Motor neuron (in vitro differentiated cells): Measurements from ENCODE around the gene BAZ1B. TPM values are rescaled to one million over a fixed set of nuclear protein-coding genes. Genes with fewer than 3 reads are reported as not detected.
"Not testable (repeated sequence)": the region's sequence is repeated elsewhere in the genome, so short reads cannot be mapped to it uniquely, and the experiment has no call there.

Experiments
- ATAC-seq, 8 experiments: fragments of 200-7000 bp; cut with Tn5 transposase; replicated peaks in 6 of 8; 2 replicates each; pipeline ENCODE4 v1.8.0; 2021; ENCODE audit warnings: mild to moderate bottlenecking in 8 of 8, moderate library complexity in 8 of 8
- H3K27ac ChIP-seq, 2 donors: fragments of 250-450 bp; sonication (Bioruptor Pico); 2 replicates each; pipeline ENCODE4 v1.9.0; 2021; ENCODE audit warnings: antibody characterized with exemption in 2 of 2, mild to moderate bottlenecking in 2 of 2, moderate library complexity in 1 of 2
- H3K4me1 ChIP-seq, 2 donors: fragments of 250-450 bp; sonication (Bioruptor Pico); replicated peaks in 1 of 2; 2 replicates each; pipeline ENCODE4 v1.6.1; 2021; ENCODE audit warnings: antibody characterized with exemption in 2 of 2, mild to moderate bottlenecking in 2 of 2, moderate library complexity in 1 of 2
- H3K4me3 ChIP-seq, 5 donors: fragments of 250-450 bp; sonication (Bioruptor Pico); 2 replicates each; pipeline ENCODE4 v1.9.0; 2021; ENCODE audit warnings: antibody characterized with exemption in 5 of 5, mild to moderate bottlenecking in 5 of 5, moderate library complexity in 4 of 5
- WGBS, 10 experiments: fragments of 450-650 bp; shearing (Covaris generic); methylation state at CpG; one replicate each; pipeline ENCODE4 v1.0.0; 2022; 5-methylcytosine and 5-hydroxymethylcytosine counted together
- in situ Hi-C, 9 experiments: fragments of 400-800 bp; cut with MboI; loops; one replicate each; pipeline ENCODE4 v1.15.0; 2021; ENCODE audit warnings: low sequenced_read_pairs in 9 of 9, low pct_unique_long_range_greater_than_20kb in 2 of 9; ENCODE audit not compliant: unreplicated experiment in 9 of 9
- total RNA-seq, 8 experiments: library from RNA; unstranded; fragments of 300-600 nt; gene quantifications; 2 replicates each; pipeline versions ENCODE4 v1.2.3 to v1.2.4, GENCODE V29; 2022

Gene BAZ1B
- total RNA-seq, 8 experiments from 2014 or later: 44.7 to 98.2 (median 53.2) TPM

GRCh38 chr7:73434701-73435069, 87.4 kb downstream of the BAZ1B start:
- Histone ChIP-seq H3K4me3 (no peak overlapping the region), H3K4me1 (peaks cover 36 to 50% of the 10 kb centered on the region in 2 donors), H3K27ac (no peak overlapping the region)
- in situ Hi-C loops: loop anchor here in 1 of 9 experiments (25.0 kb wide), 1 partner anchor 97 kb away; the partner anchor contains the start of genes FKBP6 and TRIM50
- ATAC-seq: no peak
- 50 to 100% (median 99%) methylated on average over 1 to 6 of the region's 26 CpGs; no CpG with 5 or more reads in 6 of the 10 experiments for WGBS, 10 experiments

DNA sequence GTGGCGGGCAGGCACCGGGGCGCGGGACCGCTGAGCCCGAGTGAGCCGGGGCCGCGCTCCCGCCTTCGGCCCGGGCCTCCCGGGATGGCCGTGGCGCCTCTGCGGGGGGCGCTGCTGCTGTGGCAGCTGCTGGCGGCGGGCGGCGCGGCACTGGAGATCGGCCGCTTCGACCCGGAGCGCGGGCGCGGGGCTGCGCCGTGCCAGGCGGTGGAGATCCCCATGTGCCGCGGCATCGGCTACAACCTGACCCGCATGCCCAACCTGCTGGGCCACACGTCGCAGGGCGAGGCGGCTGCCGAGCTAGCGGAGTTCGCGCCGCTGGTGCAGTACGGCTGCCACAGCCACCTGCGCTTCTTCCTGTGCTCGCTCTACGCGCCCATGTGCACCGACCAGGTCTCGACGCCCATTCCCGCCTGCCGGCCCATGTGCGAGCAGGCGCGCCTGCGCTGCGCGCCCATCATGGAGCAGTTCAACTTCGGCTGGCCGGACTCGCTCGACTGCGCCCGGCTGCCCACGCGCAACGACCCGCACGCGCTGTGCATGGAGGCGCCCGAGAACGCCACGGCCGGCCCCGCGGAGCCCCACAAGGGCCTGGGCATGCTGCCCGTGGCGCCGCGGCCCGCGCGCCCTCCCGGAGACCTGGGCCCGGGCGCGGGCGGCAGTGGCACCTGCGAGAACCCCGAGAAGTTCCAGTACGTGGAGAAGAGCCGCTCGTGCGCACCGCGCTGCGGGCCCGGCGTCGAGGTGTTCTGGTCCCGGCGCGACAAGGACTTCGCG, 88.0 kb downstream of the BAZ1B start:
- in situ Hi-C loops: loop anchor here in 1 of 9 experiments (25.0 kb wide), 1 partner anchor 97 kb away; the partner anchor contains the start of genes FKBP6 and TRIM50
- 50 to 95% (median 84%) methylated on average over 2 to 51 of the region's 110 CpGs; no CpG with 5 or more reads in 4 of the 10 experiments for WGBS, 10 experiments
- peak in 6 of 8 experiments; percentile 7 to 45 (median 36) for ATAC-seq

GRCh38 chr7:73432676-73433075, 89.4 kb downstream of the BAZ1B start:
- H3K4me1 ChIP-seq: peaks cover 46 to 61% of the 10 kb centered on the region in 2 donors
- H3K27ac ChIP-seq: no peak overlapping the region
- ATAC-seq: no peak
- 80 to 100% (median 94%) methylated on average over 1 to 9 of the region's 11 CpGs; no CpG with 5 or more reads in 1 of the 10 experiments for WGBS, 10 experiments
- in situ Hi-C loops: loop anchor here in 1 of 9 experiments (25.0 kb wide), 1 partner anchor 95 kb away; the partner anchor contains the start of genes FKBP6 and TRIM50
- no peak overlapping the region for H3K4me3 ChIP-seq

More for the DNA sequence above, 88.0 kb downstream of the BAZ1B start:
- Histone ChIP-seq H3K4me3 (peak overlapping the region; percentile 46 to 63 (median 60)), H3K4me1 (peaks cover 41 to 54% of the 10 kb centered on the region in 2 donors), H3K27ac (peak overlapping the region; percentile 55 to 71)

DNA sequence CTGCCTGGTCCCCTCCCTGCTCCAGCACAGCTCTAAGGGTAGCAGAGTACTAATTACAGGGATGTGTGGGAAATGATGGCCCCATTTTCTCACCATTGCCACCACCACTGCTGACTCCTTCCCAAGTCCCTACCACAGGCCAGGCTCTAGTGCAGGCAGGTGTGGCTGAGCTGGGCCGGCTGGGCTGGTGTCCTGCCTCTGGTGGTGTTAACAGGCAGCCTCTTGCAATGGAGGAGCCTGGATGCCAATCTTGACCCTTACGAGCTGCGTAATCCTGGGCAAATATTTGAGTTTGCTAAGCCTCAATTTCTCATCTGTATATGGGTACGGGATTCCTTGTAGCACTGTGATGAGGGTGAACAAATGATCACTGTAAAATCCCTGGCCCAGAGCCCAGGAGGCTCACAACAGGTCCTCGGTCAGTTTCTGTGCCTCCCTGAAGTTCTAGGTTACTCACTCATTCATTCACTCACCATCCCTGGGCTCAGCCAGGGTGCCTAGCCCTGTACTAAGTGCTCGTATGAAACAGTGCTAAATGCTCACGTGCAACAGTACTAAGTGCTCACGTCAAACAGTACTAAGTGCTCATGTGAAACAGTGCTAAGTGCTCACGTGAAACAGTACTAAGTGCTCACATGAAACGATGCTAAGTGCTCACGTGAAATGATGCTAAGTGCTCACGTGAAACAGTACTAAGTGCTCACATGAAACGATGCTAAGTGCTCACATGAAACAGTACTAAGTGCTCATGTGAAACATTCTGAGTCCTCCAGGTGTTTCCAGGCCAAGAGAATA, 90.9 kb downstream of the BAZ1B start:
- WGBS, 10 experiments: 62 to 100% (median 91%) methylated on average over 3 to 11 of the region's 13 CpGs; no CpG with 5 or more reads in 1 of the 10 experiments
- no peak for ATAC-seq
- Histone ChIP-seq H3K27ac (no peak overlapping the region), H3K4me1 (peaks cover 31 to 48% of the 10 kb centered on the region in 2 donors), H3K4me3 (no peak overlapping the region)
- in situ Hi-C loops: loop anchor here in 1 of 9 experiments (25.0 kb wide), 1 partner anchor 94 kb away; the partner anchor contains the start of genes FKBP6 and TRIM50

DNA sequence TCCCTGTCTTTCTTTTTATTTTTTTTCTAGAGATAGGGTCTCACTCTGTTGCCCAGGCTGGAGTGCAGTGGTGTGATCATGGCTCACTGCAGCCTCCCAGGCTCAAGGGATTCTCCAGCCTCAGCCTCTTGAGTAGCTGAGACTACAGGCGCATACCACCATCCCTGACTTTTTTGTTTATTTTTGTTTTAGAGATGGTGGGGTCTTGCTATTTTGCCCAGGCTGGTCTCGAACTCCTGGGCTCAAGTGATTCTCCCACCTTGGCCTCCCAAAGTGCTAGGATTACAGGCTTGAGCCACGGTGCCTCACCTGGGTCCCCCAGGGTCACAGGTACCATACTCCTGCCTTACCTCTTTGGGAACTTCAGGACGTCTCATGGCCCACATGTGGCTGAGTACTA, 91.6 kb downstream of the BAZ1B start:
- peak overlapping the region in 1 of 2 donors; percentile 34 for H3K27ac ChIP-seq
- not testable (repeated sequence) for H3K4me3 ChIP-seq, ATAC-seq
- peaks cover 24 to 41% of the 10 kb centered on the region in 2 donors for H3K4me1 ChIP-seq
- WGBS, 10 experiments: 61 to 100% (median 100%) methylated on average over 1 to 2 of the region's 4 CpGs; no CpG with 5 or more reads in 5 of the 10 experiments
- in situ Hi-C loops: loop anchor here in 1 of 9 experiments (25.0 kb wide), 1 partner anchor 93 kb away; the partner anchor contains the start of genes FKBP6 and TRIM50

GRCh38 chr7:73429622-73430505, 92.2 kb downstream of the BAZ1B start:
- 47% methylated on average over 3 of the region's 6 CpGs; no CpG with 5 or more reads in 9 of the 10 experiments for WGBS, 10 experiments
- Histone ChIP-seq H3K4me1 (peaks cover 24 to 36% of the 10 kb centered on the region in 2 donors), H3K27ac (peak overlapping the region; percentile 79 to 94), H3K4me3 (no peak overlapping the region)
- no peak for ATAC-seq
- in situ Hi-C loops: loop anchor here in 1 of 9 experiments (25.0 kb wide), 1 partner anchor 93 kb away; the partner anchor contains the start of genes FKBP6 and TRIM50

- Histone ChIP-seq H3K27ac (peak overlapping the region; percentile 79 to 94), H3K4me3 (peak overlapping the region in 1 of 5 donors; percentile 11), H3K4me1 (peaks cover 25 to 36% of the 10 kb centered on the region in 2 donors)
- in situ Hi-C loops: loop anchor here in 1 of 9 experiments (25.0 kb wide), 1 partner anchor 92 kb away; the partner anchor contains the start of genes FKBP6 and TRIM50
- ATAC-seq: peak in 7 of 8 experiments; percentile 8 to 78 (median 75)
- WGBS, 10 experiments: no CpG with 5 or more reads among the region's 18 CpGs
Measured at GRCh38 chr7:73429215-73429614, 92.9 kb downstream of the BAZ1B start.

- no peak overlapping the region for H3K4me3 ChIP-seq
- 60 to 100% (median 82%) methylated on average over 1 to 2 of the region's 8 CpGs; no CpG with 5 or more reads in 6 of the 10 experiments for WGBS, 10 experiments
- peaks cover 31 to 42% of the 10 kb centered on the region in 2 donors for H3K4me1 ChIP-seq
- no peak for ATAC-seq
- peak overlapping the region; percentile 79 to 94 for H3K27ac ChIP-seq
- in situ Hi-C loops: loop anchor here in 1 of 9 experiments (25.0 kb wide), 1 partner anchor 91 kb away; the partner anchor contains the start of genes FKBP6 and TRIM50
Measured at GRCh38 chr7:73427902-73428787, 93.9 kb downstream of the BAZ1B start.

GRCh38 chr7:73426016-73426415, 96.1 kb downstream of the BAZ1B start:
- in situ Hi-C loops: loop anchor here in 1 of 9 experiments (25.0 kb wide), 1 partner anchor 89 kb away; the partner anchor contains the start of genes FKBP6 and TRIM50
- WGBS, 10 experiments: 40 to 100% (median 81%) methylated on average over 1 to 6 of the region's 8 CpGs; no CpG with 5 or more reads in 1 of the 10 experiments
- Histone ChIP-seq H3K4me1 (peaks cover 31 to 42% of the 10 kb centered on the region in 2 donors), H3K27ac (no peak overlapping the region), H3K4me3 (no peak overlapping the region)
- no peak for ATAC-seq

DNA sequence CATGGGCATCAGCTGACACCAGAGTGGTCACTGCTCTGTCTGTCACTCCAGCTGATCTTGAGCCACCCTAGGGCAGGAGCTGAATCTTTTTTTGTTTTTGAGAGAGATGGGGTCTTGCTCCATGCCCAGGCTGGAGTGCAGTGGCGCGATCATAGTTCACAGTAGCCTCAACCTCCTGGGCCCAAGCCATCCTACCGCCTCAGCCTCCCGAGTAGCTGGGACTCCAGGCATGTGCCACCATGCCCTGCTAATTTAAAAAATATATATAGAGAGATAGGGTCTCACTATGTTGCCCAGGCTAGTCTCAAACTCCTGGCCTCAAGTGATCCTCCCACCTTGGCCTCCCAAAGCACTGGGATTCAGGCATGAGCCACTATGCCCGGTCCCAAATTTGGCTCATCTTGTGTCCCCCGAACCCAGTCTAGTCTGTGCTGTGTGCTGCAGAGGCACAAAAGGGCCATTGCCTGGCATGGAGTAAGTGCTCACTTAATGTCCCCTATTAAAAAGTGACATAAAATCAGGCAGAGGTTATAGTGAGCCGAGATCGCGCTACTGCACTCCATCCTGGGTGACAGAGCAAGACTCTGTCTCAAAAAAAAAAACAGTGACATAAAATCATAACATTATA, 96.6 kb downstream of the BAZ1B start:
- 73 to 100% (median 100%) methylated on average over 2 to 8 of the region's 9 CpGs; no CpG with 5 or more reads in 1 of the 10 experiments for WGBS, 10 experiments
- no peak overlapping the region for H3K4me3 ChIP-seq
- H3K27ac ChIP-seq: no peak overlapping the region
- peaks cover 31 to 45% of the 10 kb centered on the region in 2 donors for H3K4me1 ChIP-seq
- in situ Hi-C loops: loop anchor here in 1 of 9 experiments (25.0 kb wide), 1 partner anchor 88 kb away; the partner anchor contains the start of genes FKBP6 and TRIM50
- ATAC-seq: no peak
